NCI-H1436 (cell line): ENCODE results near the gene GABPB2.
A peak's percentile ranks its signal among the peaks of the same experiment; 100 is the strongest.

Experiments
- DNase-seq: peaks from one replicate; lab custom pipeline; 2025; lab: John Stamatoyannopoulos, UW

GABPB2 gene

DNA sequence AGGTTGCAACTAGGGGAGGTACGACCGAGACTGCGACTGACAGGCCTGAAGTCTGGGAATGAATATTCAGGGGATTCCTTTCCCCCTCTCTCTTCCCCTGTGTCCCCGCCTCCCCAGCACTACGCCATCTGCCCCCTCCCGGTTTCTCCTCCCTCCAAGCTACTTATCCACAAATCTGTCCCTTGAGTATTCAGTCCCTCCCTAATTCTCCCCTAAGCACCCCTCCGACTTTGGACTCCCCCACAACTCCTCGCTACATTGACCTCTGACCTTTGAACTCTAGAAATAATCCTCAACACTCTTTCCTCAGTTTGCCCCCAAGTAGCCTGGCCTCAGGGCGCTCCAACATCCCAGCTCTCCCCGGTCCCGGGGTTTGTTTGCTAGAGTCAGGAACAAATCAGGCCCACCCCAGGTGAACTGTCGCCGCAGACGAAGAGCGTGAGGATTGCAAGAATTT is 94.7 kb downstream of the GABPB2 start:
- peak; percentile 36 for DNase-seq

DNA sequence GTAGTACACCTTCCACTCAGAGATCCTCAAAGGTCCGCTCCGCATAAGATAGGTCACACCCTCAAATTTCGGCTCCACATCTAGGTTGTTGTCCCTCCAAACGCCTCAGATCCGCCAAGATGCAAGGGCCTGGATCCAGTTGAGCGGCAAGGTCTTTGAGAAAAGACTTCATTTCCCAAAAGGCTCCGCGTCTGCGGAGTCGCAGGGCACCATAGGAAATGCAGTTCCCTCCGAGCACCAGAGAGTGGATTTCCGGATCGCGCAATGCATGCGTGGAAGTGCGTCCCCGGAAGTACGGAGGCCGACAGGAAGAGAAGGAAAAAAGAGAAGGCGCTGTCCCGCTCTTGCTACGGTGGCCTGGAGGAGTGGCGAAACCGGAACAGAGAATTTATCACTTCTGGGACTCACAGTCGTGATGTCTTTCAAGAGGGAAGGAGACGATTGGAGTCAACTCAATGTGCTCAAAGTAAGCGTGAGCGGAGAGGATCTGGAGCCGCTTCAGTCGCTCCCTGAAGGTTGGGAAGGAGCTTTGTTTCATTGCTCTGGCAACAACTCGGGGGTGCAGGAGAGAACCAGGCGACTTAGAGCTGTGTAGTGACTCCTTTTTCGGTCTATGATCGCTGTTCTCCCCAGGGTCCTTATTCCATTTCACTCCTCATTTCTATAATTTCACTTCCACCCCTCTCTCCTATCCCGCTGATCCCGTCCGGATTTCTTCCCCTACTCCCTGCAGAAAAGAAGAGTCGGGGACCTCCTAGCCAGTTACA is 95.4 kb downstream of the GABPB2 start, which contains the start of the genes LYSMD1 and SCNM1:
Gene LYSMD1, minus strand, starts transcription at position 165 of the 767 bp plus-strand sequence. CDS start 644 bp downstream, outside the sequence.
Gene SCNM1, plus strand, starts transcription at position 407 of the 767 bp plus-strand sequence. Its CDS starts 9 bp downstream, at position 416.
- peak; percentile 96 for DNase-seq

DNA sequence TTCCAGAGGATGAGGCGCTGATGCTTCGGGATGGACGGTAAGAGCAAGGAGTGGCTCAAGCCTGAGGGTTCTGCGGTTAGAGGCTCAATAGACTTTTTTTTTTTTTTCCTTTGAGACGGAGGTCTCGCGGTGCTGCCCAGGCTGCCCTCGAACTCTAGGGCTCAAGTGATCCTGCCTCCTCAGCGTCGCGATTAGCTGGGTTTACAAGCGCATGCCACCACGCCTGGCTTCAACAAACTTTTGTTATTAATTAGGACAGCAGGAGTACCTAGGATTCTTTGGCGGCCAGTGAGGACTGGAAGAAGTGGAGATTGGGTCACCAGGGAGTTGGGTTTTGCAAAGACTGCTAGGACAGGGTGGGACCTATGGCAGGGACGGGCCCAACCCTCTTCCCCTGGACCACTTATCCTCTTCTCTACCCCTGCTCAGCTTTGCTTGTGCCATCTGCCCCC is 96.0 kb downstream of the GABPB2 start:
- no peak for DNase-seq

DNA sequence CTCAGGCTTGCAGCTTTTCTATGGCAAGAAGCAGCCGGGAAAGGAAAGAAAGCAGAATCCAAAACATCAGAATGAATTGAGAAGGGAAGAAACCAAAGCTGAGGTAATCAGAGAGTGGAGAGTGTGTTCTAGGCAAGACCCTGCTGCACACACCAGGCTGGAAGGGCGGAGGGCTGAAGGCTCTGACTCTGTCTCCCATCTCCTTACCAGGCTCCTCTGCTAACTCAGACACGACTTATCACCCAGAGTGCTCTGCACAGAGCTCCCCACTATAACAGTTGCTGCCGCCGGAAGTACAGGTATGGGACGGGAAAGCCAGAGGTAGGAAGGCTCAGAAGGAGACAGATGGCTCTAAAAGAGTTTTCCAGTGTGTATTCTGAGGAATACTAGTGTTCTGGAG is 96.6 kb downstream of the GABPB2 start:
- DNase-seq = no peak

DNA sequence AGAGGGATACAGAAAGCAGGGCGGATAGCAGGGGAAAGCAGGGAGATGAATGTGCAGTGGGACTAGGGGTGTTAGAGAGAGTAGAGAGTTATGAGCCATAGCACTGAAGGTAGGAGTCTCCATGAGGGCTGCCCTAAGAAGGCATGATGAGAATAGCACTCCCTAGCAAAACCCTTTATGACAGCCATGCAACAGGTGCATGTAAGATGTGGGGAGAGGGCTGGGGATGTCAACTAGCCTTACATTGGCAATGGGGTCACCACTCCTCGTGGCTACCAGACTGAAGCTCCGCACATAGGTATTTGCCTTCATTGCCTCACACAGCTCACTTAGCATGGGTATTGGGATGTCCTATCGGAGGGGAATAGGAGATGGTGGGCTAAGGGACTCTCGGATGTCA is 100.6 kb downstream of the GABPB2 start:
- no peak for DNase-seq
